OCI-LY3 (cell line): Measurements from ENCODE around the gene DOK3.
A peak's percentile ranks its signal among the peaks of the same experiment; 100 is the strongest.

Experiments
- H2AFZ ChIP-seq: fragments of 200-600, 300-600 bp; shearing (Covaris generic); 2 replicates; pipeline ENCODE4 v1.6.0; 2014; ENCODE audit warnings: antibody characterized with exemption, low read depth, low read length
- H3K27ac ChIP-seq: fragments of 200-600, 300-600 bp; sonication (generic); 2 replicates; pipeline ENCODE4 v1.5.1; 2014; ENCODE audit warnings: mild to moderate bottlenecking, low read length, moderate library complexity, mixed read lengths
- H3K27me3 ChIP-seq: fragments of 200-600, 300-600 bp; sonication (generic); 2 replicates; pipeline ENCODE4 v1.6.1; 2014; ENCODE audit warnings: low read depth, low read length, mixed read lengths
- H3K36me3 ChIP-seq: fragments of 200-600, 300-600 bp; sonication (generic); replicated peaks from 2 replicates; pipeline ENCODE3; 2014; ENCODE audit warnings: low read depth, low read length, mixed read lengths
- H3K4me1 ChIP-seq: fragments of 300-600, 200-600 bp; sonication (generic); 2 replicates; pipeline ENCODE4 v1.6.1; 2014; ENCODE audit warnings: low read length, mixed read lengths
- H3K4me2 ChIP-seq: fragments of 200-600, 300-600 bp; sonication (generic); 2 replicates; pipeline ENCODE4 v1.6.1; 2014; ENCODE audit warnings: low read length, mixed read lengths
- H3K4me3 ChIP-seq: fragments of 300-600, 200-600 bp; sonication (generic); 2 replicates; pipeline ENCODE4 v1.5.1; 2014; ENCODE audit warnings: antibody characterized with exemption, mild to moderate bottlenecking, low read length, moderate library complexity
- H3K79me2 ChIP-seq: fragments of 300-600, 200-600 bp; shearing (Covaris generic); 2 replicates; pipeline ENCODE4 v1.6.1; 2014; ENCODE audit warnings: mild to moderate bottlenecking, low read length, mixed read lengths
- H3K9ac ChIP-seq: fragments of 300-600, 200-600 bp; shearing (Covaris generic); 2 replicates; pipeline ENCODE4 v1.6.0; 2014; ENCODE audit warnings: mild to moderate bottlenecking, low read length, moderate library complexity
- H3K9me3 ChIP-seq: fragments of 200-600, 300-600 bp; shearing (Covaris generic); 2 replicates; pipeline ENCODE4 v1.6.1; 2014; ENCODE audit warnings: low read length, mixed read lengths; ENCODE audit not compliant: insufficient read depth
- H4K20me1 ChIP-seq: fragments of 200-600, 300-600 bp; sonication (generic); 2 replicates; pipeline ENCODE4 v1.6.1; 2016; ENCODE audit warnings: low read length, mixed read lengths; ENCODE audit not compliant: insufficient read depth
- CTCF ChIP-seq: fragments of 200-600, 300-600 bp; sonication (generic); IDR thresholded peaks from 2 replicates; pipeline ENCODE4 v1.5.1; 2014; ENCODE audit warnings: antibody characterized with exemption, low read length, low read depth
- EZH2phosphoT487 ChIP-seq: fragments of 200-600 bp; shearing (Covaris generic); IDR thresholded peaks from 2 replicates; pipeline ENCODE4 v1.6.1; 2018; ENCODE audit warnings: antibody characterized with exemption, mixed run types, low read depth

Gene DOK3

GRCh38 chr5:177473443-177474001 is 36.1 kb downstream of the DOK3 start, which contains the start of gene DBN1:
TSS of gene DBN1 (minus strand) at chr5:177473634. CDS start at chr5:177473521, 113 bp downstream.
- peaks cover 4% of the 10 kb centered on the region; the same call in 1 of the 2 replicates for H3K27me3 ChIP-seq
- H3K4me2 ChIP-seq: peak within 1 kb of the TSS; percentile 84
- H3K9me3 ChIP-seq: no peaks in the 10 kb centered on the region
- peak within 1 kb of the TSS; percentile 92 for H3K4me3 ChIP-seq
- peak within 1 kb of the TSS; percentile 11; the same call in 1 of the 2 replicates for H3K27ac ChIP-seq
- peaks cover 11% of the 10 kb centered on the region for H3K4me1 ChIP-seq
- peaks cover 33% of the 10 kb centered on the region for H4K20me1 ChIP-seq
- no peak within 1 kb of the TSS for H2AFZ ChIP-seq
- no peak for TF ChIP-seq CTCF
- no peak for TF ChIP-seq EZH2phosphoT487
- H3K79me2 ChIP-seq: peaks cover 35% of the 10 kb centered on the region
- H3K36me3 ChIP-seq: no peaks in the 10 kb centered on the region
- peak within 1 kb of the TSS; percentile 75 for H3K9ac ChIP-seq

GRCh38 chr5:177472460-177473442 is 36.9 kb downstream of the DOK3 start:
- no peak overlapping the region for H2AFZ ChIP-seq
- peaks cover 35% of the 10 kb centered on the region for H3K79me2 ChIP-seq
- H3K4me3 ChIP-seq: peak overlapping the region; percentile 92
- peak overlapping the region; percentile 75 for H3K9ac ChIP-seq
- H3K27ac ChIP-seq: peak overlapping the region; percentile 11; the same call in 1 of the 2 replicates
- H3K4me1 ChIP-seq: peaks cover 11% of the 10 kb centered on the region
- peak overlapping the region; percentile 84 for H3K4me2 ChIP-seq
- peaks cover 4% of the 10 kb centered on the region; the same call in 1 of the 2 replicates for H3K27me3 ChIP-seq
- H3K36me3 ChIP-seq: peaks cover 5% of the 10 kb centered on the region
- TF ChIP-seq EZH2phosphoT487 (no peak), CTCF (peak; percentile 15; the same call in 1 of the 2 replicates)
- no peaks in the 10 kb centered on the region for H3K9me3 ChIP-seq
- H4K20me1 ChIP-seq: peaks cover 33% of the 10 kb centered on the region

- Histone ChIP-seq H3K4me2 (peak overlapping the region; percentile 84), H3K9me3 (no peaks in the 10 kb centered on the region), H3K4me1 (peaks cover 11% of the 10 kb centered on the region), H4K20me1 (peaks cover 33% of the 10 kb centered on the region), H3K4me3 (peak overlapping the region; percentile 92), H3K9ac (peak overlapping the region; percentile 75), H3K27ac (no peak overlapping the region), H3K27me3 (peaks cover 4% of the 10 kb centered on the region; the same call in 1 of the 2 replicates), H3K36me3 (peaks cover 8% of the 10 kb centered on the region), H2AFZ (no peak overlapping the region), H3K79me2 (peaks cover 35% of the 10 kb centered on the region)
- TF ChIP-seq CTCF: no peak
- no peak for TF ChIP-seq EZH2phosphoT487
These were observed 37.8 kb downstream of the DOK3 start for GRCh38 chr5:177471610-177472356.
